Fibroblast of lung (primary cell): ENCODE measurements around the gene SCUBE1. TPM values are rescaled to one million over a fixed set of nuclear protein-coding genes. Genes with fewer than 3 reads are reported as not detected.
A peak's percentile ranks its signal among the peaks of the same experiment; 100 is the strongest.

ENCODE experiments used
- DNase-seq, 2 donors: peaks; one replicate each; pipeline versions ENCODE4 v3.0.0 to v3.0.0-alpha.2; 2010; ENCODE audit warnings: low read depth in 2 of 2
- H2AFZ ChIP-seq: 2 replicates; pipeline ENCODE4 v1.5.1; 2012; ENCODE audit warnings: low read length, control low read depth, inconsistent platforms
- H3K27ac ChIP-seq: 2 replicates; pipeline ENCODE4 v1.5.1; 2011; ENCODE audit warnings: low read length, control low read depth; ENCODE audit not compliant: insufficient read depth
- H3K27me3 ChIP-seq: 2 replicates; pipeline ENCODE4 v1.5.1; 2011; ENCODE audit warnings: mild to moderate bottlenecking, low read length; ENCODE audit not compliant: control insufficient read depth, insufficient read depth
- H3K36me3 ChIP-seq: 2 replicates; pipeline ENCODE4 v1.5.1; 2011; ENCODE audit warnings: low read length; ENCODE audit not compliant: control insufficient read depth, insufficient read depth
- H3K4me1 ChIP-seq: 2 replicates; pipeline ENCODE4 v1.5.1; 2011; ENCODE audit warnings: low read length; ENCODE audit not compliant: control insufficient read depth, insufficient read depth; ENCODE audit errors: extremely low read depth
- H3K4me2 ChIP-seq: 2 replicates; pipeline ENCODE4 v1.5.1; 2011; ENCODE audit warnings: low read length, control low read depth; ENCODE audit not compliant: insufficient read depth; ENCODE audit errors: extremely low read depth
- H3K4me3 ChIP-seq, 4 experiments: fragments of 200-600 bp in 1 of 4; sonication (generic) in 1 of 4; replicated peaks in 1 of 4; 2 replicates each; pipeline ENCODE4 v1.5.1; 2011 to 2016; ENCODE audit warnings: low read length in 4 of 4, low read depth in 3 of 4, mild to moderate bottlenecking in 3 of 4, control low read depth in 2 of 4, inconsistent platforms in 1 of 4, mixed read lengths in 1 of 4; ENCODE audit not compliant: insufficient read depth in 1 of 4; ENCODE audit errors: control extremely low read depth in 1 of 4
- H3K79me2 ChIP-seq: 2 replicates; pipeline ENCODE4 v1.5.1; 2012; ENCODE audit warnings: mild to moderate bottlenecking, low read length, inconsistent platforms; ENCODE audit not compliant: control insufficient read depth, insufficient read depth
- H3K9ac ChIP-seq: 2 replicates; pipeline ENCODE4 v1.5.1; 2011; ENCODE audit warnings: mild to moderate bottlenecking, low read length, control low read depth; ENCODE audit not compliant: insufficient read depth
- H3K9me3 ChIP-seq: 2 replicates; pipeline ENCODE4 v1.5.1; 2012; ENCODE audit warnings: low read depth, low read length; ENCODE audit not compliant: control insufficient read depth, insufficient read depth
- H4K20me1 ChIP-seq: 2 replicates; pipeline ENCODE4 v1.5.1; 2011; ENCODE audit warnings: low read length; ENCODE audit not compliant: control insufficient read depth, insufficient read depth; ENCODE audit errors: extremely low read depth
- EZH2 ChIP-seq: IDR thresholded peaks from 2 replicates; pipeline ENCODE4 v1.5.1; 2012; ENCODE audit warnings: low read length, control low read depth, mild to moderate bottlenecking; ENCODE audit errors: missing control alignments
- polyA plus RNA-seq, 2 donors: library from polyadenylated mRNA; depleted of rRNA in 1 of 2; stranded (reverse) in 1 of 2; unstranded in 1 of 2; fragments of >200 nt; gene quantifications; 2 replicates each; pipeline ENCODE4 v1.2.1, GENCODE V29; 2011 to 2012; ENCODE audit warnings: missing spikeins in 1 of 2
- total RNA-seq: library from RNA; depleted of rRNA; stranded (reverse); fragments of >200 nt; gene quantifications from 2 replicates; pipeline ENCODE4 v1.2.1, GENCODE V29; 2014
- TF ChIP-seq, protein P1 (sequence below), 2 donors: IDR thresholded peaks in 1 of 2; conservative IDR thresholded peaks in 1 of 2; 1 replicate in 1 of 2; 2 replicates in 1 of 2; pipeline ENCODE4 v1.5.1; 2011 to 2012; ENCODE audit warnings: low read length in 2 of 2, control low read depth in 1 of 2, inconsistent platforms in 1 of 2, low read depth in 1 of 2, mild to moderate bottlenecking in 1 of 2

The SCUBE1 gene
- total and polyA plus RNA-seq, 2 donors (not counting 1 experiment from before 2014, with no cell fraction given), result 0.17 TPM; not detected in 1

DNA sequence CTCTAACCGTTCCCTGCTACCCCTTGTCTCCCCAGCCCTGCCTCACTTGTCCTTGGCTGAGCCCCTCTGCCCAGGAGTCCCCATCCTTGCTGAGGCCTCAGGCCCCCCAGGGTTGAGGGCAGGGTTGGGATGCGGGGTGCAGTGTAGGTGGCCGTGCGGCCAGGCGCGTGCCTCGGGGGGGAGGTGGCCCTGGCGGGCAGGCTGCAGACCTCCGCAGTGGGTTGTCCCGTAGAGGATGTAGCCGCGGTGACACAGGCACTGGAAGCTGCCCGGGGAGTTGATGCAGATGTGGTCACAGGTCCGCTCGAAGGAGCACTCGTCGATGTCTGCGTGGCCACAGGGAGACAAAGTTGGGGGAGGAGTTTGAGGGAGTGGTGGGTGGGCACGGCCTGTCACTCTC lies 114.3 kb downstream of the SCUBE1 start:
- no peaks in the 10 kb centered on the region for H4K20me1 ChIP-seq
- H3K36me3 ChIP-seq, result no peaks in the 10 kb centered on the region
- H3K4me1 ChIP-seq, result peaks cover 7% of the 10 kb centered on the region
- peaks cover 8% of the 10 kb centered on the region for H3K27me3 ChIP-seq
- no peak overlapping the region for H3K4me2 ChIP-seq
- H3K27ac ChIP-seq, result no peak overlapping the region
- H3K4me3 ChIP-seq, result no peak overlapping the region
- no peak overlapping the region for H3K9ac ChIP-seq
- no peak for TF ChIP-seq EZH2
- TF ChIP-seq, protein P1, sequence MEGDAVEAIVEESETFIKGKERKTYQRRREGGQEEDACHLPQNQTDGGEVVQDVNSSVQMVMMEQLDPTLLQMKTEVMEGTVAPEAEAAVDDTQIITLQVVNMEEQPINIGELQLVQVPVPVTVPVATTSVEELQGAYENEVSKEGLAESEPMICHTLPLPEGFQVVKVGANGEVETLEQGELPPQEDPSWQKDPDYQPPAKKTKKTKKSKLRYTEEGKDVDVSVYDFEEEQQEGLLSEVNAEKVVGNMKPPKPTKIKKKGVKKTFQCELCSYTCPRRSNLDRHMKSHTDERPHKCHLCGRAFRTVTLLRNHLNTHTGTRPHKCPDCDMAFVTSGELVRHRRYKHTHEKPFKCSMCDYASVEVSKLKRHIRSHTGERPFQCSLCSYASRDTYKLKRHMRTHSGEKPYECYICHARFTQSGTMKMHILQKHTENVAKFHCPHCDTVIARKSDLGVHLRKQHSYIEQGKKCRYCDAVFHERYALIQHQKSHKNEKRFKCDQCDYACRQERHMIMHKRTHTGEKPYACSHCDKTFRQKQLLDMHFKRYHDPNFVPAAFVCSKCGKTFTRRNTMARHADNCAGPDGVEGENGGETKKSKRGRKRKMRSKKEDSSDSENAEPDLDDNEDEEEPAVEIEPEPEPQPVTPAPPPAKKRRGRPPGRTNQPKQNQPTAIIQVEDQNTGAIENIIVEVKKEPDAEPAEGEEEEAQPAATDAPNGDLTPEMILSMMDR (conservative IDR thresholded peaks at IDR 0.05 in 1 of 2, IDR thresholded peaks at IDR 0.05 in 1 of 2; ENCODE audit: low read depth in 1 of 2, low read length in 2 of 2), result no peak
- H3K79me2 ChIP-seq, result no peaks in the 10 kb centered on the region
- H2AFZ ChIP-seq, result no peak overlapping the region
- no peaks in the 10 kb centered on the region for H3K9me3 ChIP-seq
- DNase-seq, result no peak

DNA sequence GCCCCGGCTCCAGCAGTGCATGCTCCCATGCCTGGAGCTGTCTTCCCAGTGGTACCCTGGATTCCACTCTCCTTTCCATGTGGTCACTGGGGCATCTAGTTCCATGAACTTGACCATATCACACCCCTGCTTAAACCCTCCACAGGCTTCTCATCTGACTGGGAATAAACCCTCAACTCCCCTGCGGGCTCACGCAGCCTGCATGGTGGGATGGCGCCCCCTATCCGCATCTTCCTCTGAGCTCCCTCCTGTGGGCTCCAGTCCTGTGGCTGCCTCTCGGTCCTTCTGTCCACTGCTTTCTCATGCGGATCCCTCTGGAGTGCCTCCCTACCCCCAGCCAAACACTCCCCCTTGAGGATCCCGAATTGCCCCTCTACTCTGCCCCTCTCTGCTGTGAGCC lies 114.8 kb downstream of the SCUBE1 start:
- H3K79me2 ChIP-seq, result no peaks in the 10 kb centered on the region
- no peak overlapping the region for H3K9ac ChIP-seq
- no peak overlapping the region for H3K27ac ChIP-seq

DNA sequence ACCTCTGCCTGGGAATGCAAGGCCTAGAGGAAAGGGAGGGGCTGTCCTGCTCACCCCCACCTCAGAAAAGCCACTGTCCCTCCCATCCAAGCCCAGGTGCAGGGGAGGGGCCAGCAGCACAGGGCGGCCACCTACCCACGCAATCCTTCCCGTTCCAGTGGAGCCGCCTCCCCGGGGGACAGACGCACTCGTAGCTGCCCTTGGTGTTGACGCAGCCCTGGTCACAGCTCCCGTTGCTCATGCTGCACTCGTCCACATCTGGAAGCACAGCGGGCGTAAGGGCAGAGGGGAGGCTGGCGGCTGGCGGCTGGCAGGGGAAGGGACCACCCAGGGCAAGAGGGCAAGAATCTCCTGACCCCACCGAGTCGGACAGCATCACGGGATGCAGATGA lies 115.9 kb downstream of the SCUBE1 start:
- Histone ChIP-seq H3K4me3 (no peak overlapping the region), H3K36me3 (no peaks in the 10 kb centered on the region), H3K4me2 (no peak overlapping the region), H3K79me2 (no peaks in the 10 kb centered on the region), H2AFZ (no peak overlapping the region), H3K27me3 (peaks cover 9% of the 10 kb centered on the region), H3K4me1 (peaks cover 7% of the 10 kb centered on the region), H3K9ac (no peak overlapping the region), H3K27ac (no peak overlapping the region), H3K9me3 (no peaks in the 10 kb centered on the region), H4K20me1 (no peaks in the 10 kb centered on the region)
- TF ChIP-seq EZH2, result no peak
- TF ChIP-seq, protein P1 (conservative IDR thresholded peaks at IDR 0.05 in 1 of 2, IDR thresholded peaks at IDR 0.05 in 1 of 2; ENCODE audit: low read depth in 1 of 2, low read length in 2 of 2), result no peak
- peak in 1 of 2 donors; percentile 29 for DNase-seq

More for the DNA sequence above, 114.8 kb downstream of the SCUBE1 start:
- Histone ChIP-seq H3K4me2 (no peak overlapping the region), H3K9me3 (no peaks in the 10 kb centered on the region), H2AFZ (no peak overlapping the region), H3K27me3 (peaks cover 9% of the 10 kb centered on the region), H3K4me1 (peaks cover 7% of the 10 kb centered on the region), H3K4me3 (no peak overlapping the region), H4K20me1 (no peaks in the 10 kb centered on the region), H3K36me3 (no peaks in the 10 kb centered on the region)
- TF ChIP-seq, protein P1 (conservative IDR thresholded peaks at IDR 0.05 in 1 of 2, IDR thresholded peaks at IDR 0.05 in 1 of 2; ENCODE audit: low read depth in 1 of 2, low read length in 2 of 2), result peak in 1 of 2 donors; percentile 27
- TF ChIP-seq EZH2, result no peak
- peak in 1 of 2 donors; percentile 15 for DNase-seq
